Measurements from ENCODE around the gene TRMT112.

- TF ChIP-seq CTCF (IDR thresholded peaks at IDR 0.05; ENCODE audit: low read length): no peak
- no peak for TF ChIP-seq EZH2 (IDR thresholded peaks at IDR 0.05; ENCODE audit: borderline replicate concordance, low read length)
These were observed at the start of gene TRMT112 for GRCh38 chr11:64317325-64317960.
